Measurements from ENCODE around the gene FAM24A. TPM values are rescaled to one million over a fixed set of nuclear protein-coding genes. Genes with fewer than 3 reads are reported as not detected.

FAM24A gene
- total RNA-seq, 1 experiment from 2014 or later, result not detected

- no peak for DNase-seq (ENCODE audit: extremely low read depth, low read depth)
Measured at GRCh38 chr10:122915700-122916099, 5.3 kb downstream of the FAM24A start.

- no peak for DNase-seq (ENCODE audit: extremely low read depth, low read depth)
Measured at GRCh38 chr10:122930140-122930539, 19.7 kb downstream of the FAM24A start.

DNA sequence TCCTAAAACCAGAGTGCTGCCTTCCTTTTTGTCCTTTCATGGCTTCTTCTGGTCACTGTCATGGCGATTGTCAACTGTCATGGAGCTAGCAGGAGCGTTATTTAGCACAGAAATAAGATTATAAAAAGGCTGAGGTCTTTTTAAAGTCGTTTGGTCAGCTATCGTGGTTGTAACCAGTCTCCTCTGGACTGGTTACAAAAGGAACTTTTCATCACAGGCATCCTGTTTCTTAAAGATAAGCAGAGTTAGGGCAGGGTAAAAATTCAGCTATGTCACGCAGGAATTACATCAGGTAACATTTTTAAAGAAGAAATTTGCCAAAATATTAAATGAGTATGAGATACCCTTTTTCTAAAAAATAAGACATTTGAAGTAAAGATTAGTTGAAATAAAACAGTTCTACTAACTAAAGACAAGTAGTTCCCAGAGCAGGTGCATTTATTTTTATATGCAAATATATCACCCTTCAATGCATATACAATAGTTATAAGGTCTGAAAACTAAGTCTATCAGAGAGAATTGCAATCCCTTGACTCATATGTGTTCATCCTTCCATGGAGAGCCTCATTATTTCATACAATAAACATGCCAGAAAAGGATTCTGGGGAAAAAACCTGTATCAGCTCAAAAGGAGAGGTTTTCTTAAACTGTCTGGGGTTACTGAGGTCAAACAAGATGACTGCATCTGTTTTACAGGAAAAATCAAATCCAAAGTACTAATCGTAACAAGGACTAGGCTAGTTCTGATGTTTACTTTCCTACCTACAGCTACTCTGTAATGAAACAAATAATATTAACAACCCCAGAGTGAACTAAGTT is 20.9 kb downstream of the FAM24A start:
- DNase-seq (ENCODE audit: extremely low read depth, low read depth), result no peak

GRCh38 chr10:122939133-122939855 is 28.9 kb downstream of the FAM24A start:
- no peak for DNase-seq (ENCODE audit: extremely low read depth, low read depth)

DNA sequence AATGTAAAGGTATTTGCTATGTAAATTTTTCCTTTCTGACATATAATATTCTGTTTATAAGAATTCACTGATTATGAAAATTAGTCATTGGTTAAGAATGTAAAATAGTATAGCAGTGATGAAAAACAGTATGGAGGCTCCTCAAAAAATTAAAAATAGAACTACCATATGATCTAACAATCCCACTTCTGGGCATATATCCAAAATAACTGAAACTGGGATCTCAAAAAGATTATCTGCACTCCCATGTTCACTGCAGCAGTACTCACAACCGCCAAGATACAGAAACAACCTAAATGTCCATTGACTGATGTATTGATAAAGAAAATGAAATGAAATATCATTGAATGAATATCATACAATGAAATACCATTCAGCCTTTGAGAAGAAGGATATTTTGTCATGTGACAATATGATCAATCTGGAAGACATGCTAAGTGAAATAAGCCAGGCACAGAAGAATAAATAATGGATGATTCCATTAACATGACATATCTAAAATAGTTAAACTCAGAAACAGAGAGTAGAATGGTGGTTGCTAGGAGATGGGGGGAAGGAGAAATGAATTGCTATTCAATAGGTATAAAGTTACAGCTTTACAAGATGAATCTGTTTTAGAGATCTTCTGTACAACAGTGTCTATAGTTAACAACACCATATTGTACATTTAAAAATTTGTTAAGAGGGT is 29.6 kb downstream of the FAM24A start:
- no peak for DNase-seq (ENCODE audit: extremely low read depth, low read depth)

DNA sequence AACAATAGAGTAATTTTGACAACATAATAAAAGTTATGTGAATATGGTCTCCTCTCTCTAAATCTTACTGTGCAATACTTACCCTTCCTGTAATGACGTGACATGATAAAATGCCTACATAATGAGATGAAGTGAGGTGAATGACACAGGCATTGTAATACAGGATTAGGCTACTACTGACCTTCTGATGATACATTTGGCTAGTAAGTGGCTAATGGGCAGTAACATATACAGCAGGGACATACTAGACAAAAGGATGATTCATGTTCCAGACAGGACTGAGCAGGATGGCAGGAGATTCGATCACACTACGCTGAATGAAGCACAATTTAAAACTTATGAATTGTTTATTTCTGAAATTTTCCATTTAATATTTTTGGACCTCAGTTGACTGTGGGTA is 38.9 kb downstream of the FAM24A start:
- DNase-seq (ENCODE audit: extremely low read depth, low read depth), result no peak

- DNase-seq (ENCODE audit: extremely low read depth, low read depth), result peak; percentile 99
Measured at GRCh38 chr10:122953902-122954730, 43.7 kb downstream of the FAM24A start, which contains the start of gene C10orf88. C10orf88 (minus strand) TSS chr10:122954227; CDS start chr10:122954178, 49 bp downstream.

DNA sequence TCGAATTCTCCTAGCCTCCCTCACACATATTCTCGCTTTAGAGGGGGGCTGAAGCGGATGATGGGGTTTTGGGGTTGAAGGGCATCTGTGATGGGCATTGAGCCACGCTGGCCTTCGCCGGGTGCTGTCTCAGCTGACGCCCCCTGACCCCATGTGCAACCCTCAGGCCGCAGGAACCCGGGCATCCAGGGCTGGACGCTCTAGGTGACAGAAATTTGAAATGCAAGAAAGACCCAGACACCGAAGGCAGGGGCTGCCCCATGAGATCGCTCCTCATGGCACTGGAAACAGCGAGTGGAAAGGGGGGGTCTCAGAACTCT is 44.3 kb downstream of the FAM24A start:
- DNase-seq (ENCODE audit: extremely low read depth, low read depth), result no peak

DNA sequence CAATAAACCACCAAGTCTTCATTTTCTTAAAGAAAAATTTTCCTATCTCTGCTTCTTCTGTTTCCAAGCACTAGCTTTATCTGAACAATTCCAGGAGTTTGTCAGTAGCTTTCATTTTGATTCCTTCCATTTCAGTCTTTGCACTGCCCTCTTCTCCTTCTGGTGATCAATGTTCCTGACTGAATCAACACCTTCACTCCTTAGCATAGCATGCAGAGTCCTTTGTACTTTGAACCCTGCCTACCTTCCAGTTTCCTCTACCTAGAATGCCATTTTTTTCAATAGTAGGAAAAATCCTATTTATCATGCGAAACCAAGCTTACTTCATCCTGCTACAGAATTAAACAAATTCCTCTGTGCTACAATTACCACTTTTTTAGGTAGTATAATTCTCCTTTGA is 45.5 kb downstream of the FAM24A start:
- no peak for DNase-seq (ENCODE audit: extremely low read depth, low read depth)

DNA sequence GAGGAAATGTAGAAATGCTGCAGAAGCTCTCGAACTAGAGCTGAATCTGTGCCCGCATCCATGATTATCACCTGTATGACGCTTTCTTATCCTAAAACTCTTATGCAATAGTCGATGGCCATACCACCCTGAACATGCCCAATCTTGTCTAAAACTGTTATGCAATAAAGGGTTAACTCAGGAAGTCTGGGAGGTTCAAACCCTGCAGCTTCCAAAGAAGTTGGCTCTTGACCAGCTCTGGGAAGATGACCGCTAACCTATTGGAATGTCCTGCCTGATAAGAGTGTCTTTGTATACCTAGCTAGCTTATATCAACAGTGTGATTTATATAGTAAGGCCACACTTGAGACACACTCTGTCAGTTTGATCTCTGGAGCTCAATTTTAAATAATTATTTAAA is 47.1 kb downstream of the FAM24A start:
- no peak for DNase-seq (ENCODE audit: extremely low read depth, low read depth)

GRCh38 chr10:122962405-122962804 is 52.0 kb downstream of the FAM24A start:
- no peak for DNase-seq (ENCODE audit: extremely low read depth, low read depth)

Other genes starting within 250 kb of the FAM24A start
- gene C10orf120, start 210.8 kb upstream of the FAM24A start, total RNA-seq (2014; rRNA removed; shearing (Covaris generic)), result not detected in 2 replicates
- 1.6 and 2.2 TPM in 2 replicates for gene CUZD1, start 64.8 kb upstream of the FAM24A start, total RNA-seq (2014; rRNA removed; shearing (Covaris generic))
- 34.9 and 36.3 TPM in 2 replicates for gene FAM24B, start 31.0 kb upstream of the FAM24A start, total RNA-seq (2014; rRNA removed; shearing (Covaris generic))
- gene C10orf88, start 43.6 kb downstream of the FAM24A start, total RNA-seq (2014; rRNA removed; shearing (Covaris generic)), result 13.5 and 14.6 TPM in 2 replicates
- 5.6 and 9.5 TPM in 2 replicates for gene PSTK, start 69.8 kb downstream of the FAM24A start, total RNA-seq (2014; rRNA removed; shearing (Covaris generic))
- gene IKZF5, start 98.2 kb downstream of the FAM24A start, total RNA-seq (2014; rRNA removed; shearing (Covaris generic)), result 4.0 and 5.6 TPM in 2 replicates
- gene ACADSB, start 98.4 kb downstream of the FAM24A start, total RNA-seq (2014; rRNA removed; shearing (Covaris generic)), result 11.0 and 11.3 TPM in 2 replicates
- gene HMX3, start 225.4 kb downstream of the FAM24A start, total RNA-seq (2014; rRNA removed; shearing (Covaris generic)), result 3.9 and 5.3 TPM in 2 replicates
- gene HMX2, start 237.5 kb downstream of the FAM24A start, total RNA-seq (2014; rRNA removed; shearing (Covaris generic)), result 1.1 and 1.7 TPM in 2 replicates
- gene BUB3, start 243.8 kb downstream of the FAM24A start, total RNA-seq (2014; rRNA removed; shearing (Covaris generic)), result 247 and 274 TPM in 2 replicates